ENCODE measurements around the gene TP53AIP1.

TP53AIP1 gene

DNA sequence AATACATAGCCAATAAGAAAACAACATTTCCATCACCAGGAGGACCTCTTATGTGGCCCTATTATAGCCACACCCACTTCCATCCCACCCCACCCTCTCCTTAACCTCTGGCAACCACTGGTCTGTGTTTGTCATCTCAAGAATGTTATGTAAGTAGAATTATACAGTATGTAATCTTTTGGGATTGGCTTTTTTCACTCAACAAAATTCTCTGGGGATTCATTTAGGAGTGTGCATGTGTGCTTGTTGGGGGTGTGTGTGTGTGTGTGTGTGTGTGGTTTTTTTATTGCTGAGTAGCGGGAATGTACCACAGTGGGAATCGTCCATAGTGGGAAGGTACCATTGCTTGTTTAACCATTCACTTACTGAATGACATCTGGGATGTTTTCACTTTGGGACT, 46.3 kb downstream of the TP53AIP1 start:
- no peak overlapping the region for H3K4me3 ChIP-seq
- no peak for DNase-seq (ENCODE audit: low spot score)
- no peak for TF ChIP-seq CTCF (IDR thresholded peaks at IDR 0.05)
- H3K27ac ChIP-seq: no peak overlapping the region

GRCh38 chr11:128895526-128895925, 47.1 kb downstream of the TP53AIP1 start:
- DNase-seq (ENCODE audit: low spot score): no peak
- no peak overlapping the region for H3K27ac ChIP-seq
- TF ChIP-seq CTCF (IDR thresholded peaks at IDR 0.05): no peak
- H3K4me3 ChIP-seq: no peak overlapping the region

- no peak overlapping the region for H3K4me3 ChIP-seq
- H3K27ac ChIP-seq: no peak overlapping the region
- TF ChIP-seq CTCF (IDR thresholded peaks at IDR 0.05): no peak
- DNase-seq (ENCODE audit: low spot score): no peak
Measured at GRCh38 chr11:128894685-128895084, 48.0 kb downstream of the TP53AIP1 start.

DNA sequence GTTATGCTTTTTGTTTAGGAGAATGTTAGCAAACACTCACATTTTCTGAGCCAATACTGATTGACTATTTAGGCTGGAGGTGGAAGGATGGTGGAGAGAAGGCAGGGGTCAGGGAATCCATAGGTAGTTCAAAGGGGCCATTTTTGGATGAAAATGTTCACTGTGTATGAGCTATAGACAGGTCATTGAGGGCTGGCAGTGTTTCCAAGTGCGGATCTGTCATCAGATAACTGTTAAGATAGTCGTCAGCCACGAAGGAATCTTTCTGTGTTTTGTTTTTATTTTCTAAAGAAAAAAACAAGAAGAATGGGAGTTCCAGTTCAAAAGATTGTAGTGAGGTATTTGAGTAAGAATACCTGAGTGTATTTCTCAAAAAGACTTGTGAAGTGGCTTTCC, 48.4 kb downstream of the TP53AIP1 start:
- TF ChIP-seq CTCF (IDR thresholded peaks at IDR 0.05): no peak
- Histone ChIP-seq H3K27ac (no peak overlapping the region), H3K4me3 (no peak overlapping the region)
- DNase-seq (ENCODE audit: low spot score): no peak

- TF ChIP-seq CTCF (IDR thresholded peaks at IDR 0.05): no peak
- H3K27ac ChIP-seq: no peak overlapping the region
- no peak for DNase-seq (ENCODE audit: low spot score)
- H3K4me3 ChIP-seq: no peak overlapping the region
Measured at GRCh38 chr11:128893578-128894285, 48.9 kb downstream of the TP53AIP1 start.

DNA sequence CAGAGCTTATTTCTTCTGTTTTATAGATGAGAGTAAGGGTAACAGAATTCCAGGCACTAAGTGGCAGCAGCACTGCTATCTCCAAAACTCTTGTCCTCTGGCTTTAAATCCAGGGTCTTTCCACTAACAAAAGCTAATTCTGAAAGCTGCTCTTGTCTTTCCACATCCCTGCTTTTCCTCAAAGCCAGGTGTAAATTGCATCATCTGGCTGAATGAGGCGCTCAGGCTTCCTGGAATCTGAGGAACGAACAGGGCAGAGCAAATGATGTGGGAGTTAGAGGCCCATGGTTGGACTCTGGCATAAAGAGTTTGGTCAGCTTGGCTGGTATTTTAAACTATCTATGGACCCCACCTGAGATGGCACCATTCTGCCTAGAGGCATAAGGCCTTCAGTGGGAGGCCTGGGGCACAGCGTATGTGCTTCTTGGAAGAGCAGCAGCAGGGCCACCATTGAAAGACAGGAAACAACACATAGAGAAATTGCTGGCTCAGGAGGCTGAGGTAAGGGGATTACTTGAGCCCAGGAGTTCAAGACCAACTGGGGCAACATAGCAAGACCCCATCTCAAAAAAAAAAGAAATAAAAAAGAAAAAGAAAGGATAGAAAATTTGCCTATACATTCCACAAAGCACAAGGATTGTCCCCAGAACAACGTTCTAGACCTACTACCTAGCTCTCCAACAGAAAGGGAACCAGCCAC, 49.7 kb downstream of the TP53AIP1 start:
- H3K27ac ChIP-seq: no peak overlapping the region

More for the DNA sequence above, 49.7 kb downstream of the TP53AIP1 start:
- no peak for TF ChIP-seq CTCF (IDR thresholded peaks at IDR 0.05)
- no peak overlapping the region for H3K4me3 ChIP-seq
- DNase-seq (ENCODE audit: low spot score): no peak
